ENCODE results near the gene TPSG1.
"Not testable (repeated sequence)": the region's sequence is repeated elsewhere in the genome, so short reads cannot be mapped to it uniquely, and the experiment has no call there.

The TPSG1 gene

DNA sequence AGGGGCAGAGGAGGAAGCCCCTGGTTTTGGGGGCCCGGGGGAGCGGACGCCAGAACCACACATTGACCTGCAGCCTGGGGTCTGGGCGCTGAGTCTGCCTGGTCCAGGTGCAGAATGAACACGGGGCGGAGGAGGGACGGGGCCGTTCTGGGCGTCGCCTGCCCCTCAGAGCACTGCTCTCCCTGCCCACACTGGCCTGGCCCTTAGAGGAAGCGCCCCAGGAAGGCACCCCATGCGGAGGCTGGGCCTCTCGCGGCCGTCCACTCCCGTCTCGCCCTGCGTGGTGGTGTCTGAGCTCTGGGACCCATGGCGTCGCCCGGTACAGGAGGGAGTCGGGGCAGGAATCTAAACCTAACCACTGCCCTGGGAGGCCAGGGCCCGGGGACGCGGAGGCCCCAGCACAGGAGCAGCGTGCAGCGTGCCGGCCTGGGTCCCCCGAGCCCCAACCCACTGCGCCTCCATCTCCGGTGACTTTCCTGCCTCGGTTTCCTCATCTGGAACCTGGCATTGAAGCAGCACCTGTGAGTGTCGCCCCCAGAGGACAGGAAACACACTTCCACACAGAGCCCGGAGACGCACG lies 35.1 kb upstream of the TPSG1 start:
- DNase-seq (ENCODE audit: low read depth), result no peak
- no peak overlapping the region for H3K4me3 ChIP-seq (ENCODE audit: low read length)

GRCh38 chr16:1259760-1260068 lies 34.6 kb upstream of the TPSG1 start:
- no peak for TF ChIP-seq CTCF (conservative IDR thresholded peaks at IDR 0.05; ENCODE audit: low read depth, low read length)
- no peak for DNase-seq (ENCODE audit: low read depth)
- H3K4me3 ChIP-seq (ENCODE audit: low read length), result no peak overlapping the region

More for the DNA sequence above, 35.1 kb upstream of the TPSG1 start:
- no peak for TF ChIP-seq CTCF (conservative IDR thresholded peaks at IDR 0.05; ENCODE audit: low read depth, low read length)

DNA sequence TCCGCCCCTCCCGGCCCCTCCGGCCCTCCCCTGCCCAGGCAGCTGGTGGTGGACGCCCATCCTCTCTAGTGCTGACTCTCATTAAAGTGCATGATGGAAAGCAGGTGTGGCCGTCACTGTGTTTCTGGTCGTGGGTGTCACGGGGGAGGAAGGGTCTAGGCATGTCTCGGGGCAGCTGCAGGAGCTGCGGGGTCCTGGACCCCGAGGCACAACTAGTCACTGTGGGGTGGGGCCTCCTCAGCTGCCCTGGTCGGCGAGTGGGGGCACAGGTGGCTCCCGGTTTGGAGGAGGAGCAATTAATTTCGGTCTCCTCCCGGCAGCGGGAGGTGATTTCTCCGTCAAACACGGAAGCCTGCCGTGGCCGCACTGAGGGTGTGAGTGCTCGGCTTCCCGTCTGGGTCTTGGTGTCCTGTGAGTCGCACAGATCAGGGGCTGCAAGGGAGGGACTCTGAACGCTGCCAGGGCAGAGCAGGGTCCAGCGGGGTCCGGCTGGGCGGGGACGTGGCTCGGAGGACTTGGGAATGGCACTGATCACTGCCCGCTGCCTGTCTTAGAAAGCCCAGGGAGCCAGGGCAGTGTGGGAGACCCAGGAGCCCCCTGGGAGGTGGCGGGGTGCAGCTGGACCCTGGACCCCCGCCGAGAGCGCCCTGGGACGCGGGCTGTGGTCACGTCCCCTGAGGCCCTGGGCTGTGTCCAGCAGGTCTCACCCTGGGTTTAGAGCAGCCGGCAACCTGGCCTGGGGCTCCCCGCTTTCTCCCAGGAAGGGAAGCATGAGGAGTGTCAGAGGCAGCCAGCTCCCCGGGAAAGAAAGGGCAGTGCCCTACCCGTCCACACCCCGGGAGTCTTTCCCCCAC lies 34.1 kb upstream of the TPSG1 start:
- no peak for DNase-seq (ENCODE audit: low read depth)
- no peak for TF ChIP-seq CTCF (conservative IDR thresholded peaks at IDR 0.05; ENCODE audit: low read depth, low read length)
- no peak overlapping the region for H3K4me3 ChIP-seq (ENCODE audit: low read length)

GRCh38 chr16:1258225-1258600 lies 33.1 kb upstream of the TPSG1 start:
- TF ChIP-seq CTCF (conservative IDR thresholded peaks at IDR 0.05; ENCODE audit: low read depth, low read length), result no peak
- H3K4me3 ChIP-seq (ENCODE audit: low read length), result no peak overlapping the region
- no peak for DNase-seq (ENCODE audit: low read depth)

- DNase-seq (ENCODE audit: low read depth), result no peak
- no peak for TF ChIP-seq CTCF (conservative IDR thresholded peaks at IDR 0.05; ENCODE audit: low read depth, low read length)
- H3K4me3 ChIP-seq (ENCODE audit: low read length), result no peak overlapping the region
These were observed 32.6 kb upstream of the TPSG1 start for GRCh38 chr16:1257561-1258224.

GRCh38 chr16:1256874-1257322 lies 31.8 kb upstream of the TPSG1 start:
- TF ChIP-seq CTCF (conservative IDR thresholded peaks at IDR 0.05; ENCODE audit: low read depth, low read length), result no peak
- no peak overlapping the region for H3K4me3 ChIP-seq (ENCODE audit: low read length)
- DNase-seq (ENCODE audit: low read depth), result no peak

GRCh38 chr16:1256296-1256873 lies 31.3 kb upstream of the TPSG1 start:
- not testable (repeated sequence) for DNase-seq (ENCODE audit: low read depth); H3K4me3 ChIP-seq (ENCODE audit: low read length)

GRCh38 chr16:1255276-1256122 lies 30.4 kb upstream of the TPSG1 start, which contains the start of gene TPSD1:
Gene TPSD1 (plus strand): TSS chr16:1256069. CDS start chr16:1256281, 212 bp downstream.
- not testable (repeated sequence) for DNase-seq (ENCODE audit: low read depth); H3K4me3 ChIP-seq (ENCODE audit: low read length)

DNA sequence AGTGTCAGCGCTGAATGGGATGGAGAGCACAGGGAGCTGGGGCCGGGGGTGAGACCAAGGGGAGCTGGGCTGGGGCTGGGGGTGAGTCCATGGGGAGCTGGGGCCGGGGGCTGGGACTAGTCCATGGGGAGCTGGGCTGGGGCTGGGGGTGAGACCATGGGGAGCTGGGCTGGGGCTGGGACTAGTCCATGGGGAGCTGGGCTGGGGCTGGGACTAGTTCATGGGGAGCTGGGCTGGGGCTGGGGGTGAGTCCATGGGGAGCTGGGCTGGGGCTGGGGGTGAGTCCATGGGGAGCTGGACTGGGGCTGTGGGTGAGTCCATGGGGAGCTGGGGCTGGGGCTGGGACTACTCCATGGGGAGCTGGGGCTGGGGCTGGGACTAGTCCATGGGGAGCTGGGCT lies 29.8 kb upstream of the TPSG1 start:
- DNase-seq (ENCODE audit: low read depth); H3K4me3 ChIP-seq (ENCODE audit: low read length): not testable (repeated sequence)

DNA sequence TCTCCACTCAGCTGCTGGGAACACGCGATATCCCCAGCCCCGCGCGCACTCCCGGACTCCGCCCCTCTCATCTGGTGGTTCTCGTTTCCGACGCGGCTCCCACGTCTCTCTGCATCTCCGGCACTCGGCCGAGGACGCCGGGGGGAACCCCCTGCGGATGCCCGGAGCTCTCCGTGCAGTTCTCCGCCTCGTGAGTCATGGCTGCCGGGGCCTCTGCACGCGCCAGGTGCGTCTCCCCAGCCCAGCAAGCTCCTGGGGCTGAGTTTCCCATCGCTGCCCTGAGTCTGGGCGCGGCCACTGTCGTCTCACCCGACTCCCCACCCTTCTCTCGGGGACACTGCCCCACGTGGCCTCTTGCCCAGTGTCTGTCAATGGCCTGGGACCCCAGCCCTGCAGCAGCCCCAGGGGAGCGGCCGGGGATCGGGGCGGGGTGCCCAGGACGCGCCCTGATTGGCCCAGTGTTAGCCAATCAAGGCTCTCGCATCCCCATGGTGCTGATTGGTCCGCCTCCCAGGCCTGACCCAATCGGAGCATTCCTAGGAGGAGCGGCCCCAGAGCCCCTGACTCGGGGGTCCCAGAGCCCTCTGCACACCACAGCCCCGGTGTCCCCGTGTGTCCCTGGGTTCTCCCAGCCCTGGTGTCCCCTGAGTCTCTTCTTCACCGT lies 28.8 kb upstream of the TPSG1 start:
- not testable (repeated sequence) for DNase-seq (ENCODE audit: low read depth); H3K4me3 ChIP-seq (ENCODE audit: low read length)

Measured in retinal pigment epithelial cell (primary cell).